ENCODE results near the gene SH3BP5L.

DNA sequence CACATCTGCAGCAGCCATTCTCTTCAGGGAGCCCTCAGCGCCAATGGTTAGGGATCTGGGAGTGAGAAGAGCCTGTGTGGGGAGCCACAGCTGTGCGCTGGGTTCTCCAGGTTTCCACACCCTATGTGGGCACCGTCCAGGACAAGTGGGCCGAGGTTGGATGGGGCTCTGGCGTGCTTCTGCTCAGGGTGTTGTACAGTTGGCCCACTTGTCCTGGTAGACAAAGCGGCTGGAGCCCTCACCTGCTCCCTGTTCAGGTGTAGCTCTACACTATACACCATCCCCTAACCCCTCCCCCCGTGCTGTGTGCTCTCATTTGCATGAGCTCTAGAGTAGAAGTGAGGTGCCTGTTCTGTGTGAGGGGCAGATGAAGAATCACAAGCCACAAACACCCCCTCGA lies 12.2 kb downstream of the SH3BP5L start:
- TF ChIP-seq POLR2A (IDR thresholded peaks at IDR 0.05) (no peak), CTCF (IDR thresholded peaks at IDR 0.05) (no peak)
